ENCODE measurements around the gene ERVK3-1.

The ERVK3-1 gene

DNA sequence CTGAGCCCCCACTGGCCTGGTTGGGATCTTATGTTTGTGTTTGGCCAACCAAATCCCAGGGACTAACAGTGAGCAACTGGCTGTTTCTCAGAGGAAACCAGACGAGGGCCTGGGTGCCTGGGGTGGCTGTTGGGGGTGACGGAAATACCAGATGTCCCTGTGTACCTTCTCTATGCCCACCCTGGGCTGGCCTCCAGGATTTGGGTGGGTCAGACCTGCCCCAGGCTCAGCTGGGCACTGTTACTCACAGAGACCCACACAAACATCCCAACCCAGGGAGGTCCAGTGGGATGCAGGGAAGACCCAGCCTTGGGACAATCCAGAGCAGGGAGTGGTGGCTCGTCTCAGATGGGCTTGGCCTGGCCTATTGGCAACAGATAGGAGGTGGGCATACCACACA is 30.5 kb downstream of the ERVK3-1 start:
- H3K4me2 ChIP-seq (ENCODE audit: low read length) = no peak overlapping the region
- H2BK120ac ChIP-seq (ENCODE audit: insufficient read depth, low read length, poor library complexity) = no peak overlapping the region
- H3K79me2 ChIP-seq (ENCODE audit: control insufficient read depth, insufficient read depth, low read length, poor library complexity) = no peaks in the 10 kb centered on the region
- no CpG with 5 or more reads among the region's 3 CpGs for WGBS (ENCODE audit: extremely low coverage, insufficient coverage, insufficient read length)
- no peak overlapping the region for H3K9ac ChIP-seq (ENCODE audit: low read length)
- no peak overlapping the region for H2BK5ac ChIP-seq (ENCODE audit: low read depth, low read length, poor library complexity)
- H3K14ac ChIP-seq (ENCODE audit: low read length) = no peak overlapping the region
- no peak overlapping the region for H3K23ac ChIP-seq (ENCODE audit: low read length)
- H2AFZ ChIP-seq (ENCODE audit: insufficient read depth, low read length, poor library complexity) = no peak overlapping the region
- peaks cover 10% of the 10 kb centered on the region for H3K9me3 ChIP-seq (ENCODE audit: insufficient read depth, low read depth, low read length)
- no peaks in the 10 kb centered on the region for H3K27me3 ChIP-seq (ENCODE audit: insufficient read depth, low read length)
- H4K12ac ChIP-seq (ENCODE audit: low read depth, low read length) = no peak overlapping the region
- H3K79me1 ChIP-seq (ENCODE audit: low read length) = no peaks in the 10 kb centered on the region
- no peak overlapping the region for H3K27ac ChIP-seq (ENCODE audit: low read depth, low read length)
- no peak for DNase-seq
- H2BK12ac ChIP-seq (ENCODE audit: low read length) = no peak overlapping the region
- H3K36me3 ChIP-seq (ENCODE audit: control insufficient read depth in 1 of 2, insufficient read depth in 2 of 2, low read length in 2 of 2) = peaks cover 31 to 49% of the 10 kb centered on the region in 2 experiments
- no peak overlapping the region for H2AK5ac ChIP-seq (ENCODE audit: low read length)
- H4K8ac ChIP-seq (ENCODE audit: low read depth, low read length) = no peak overlapping the region
- no peak overlapping the region for H4K91ac ChIP-seq (ENCODE audit: low read depth, low read length)
- H3K4me1 ChIP-seq (ENCODE audit: control insufficient read depth in 1 of 2, insufficient read depth in 2 of 2, low read length in 2 of 2) = no peaks in the 10 kb centered on the region
- H3K18ac ChIP-seq (ENCODE audit: low read length) = no peak overlapping the region
- H3K4me3 ChIP-seq (ENCODE audit: low read depth, low read length) = no peak overlapping the region
- H3K4ac ChIP-seq (ENCODE audit: low read depth, low read length) = no peak overlapping the region

DNA sequence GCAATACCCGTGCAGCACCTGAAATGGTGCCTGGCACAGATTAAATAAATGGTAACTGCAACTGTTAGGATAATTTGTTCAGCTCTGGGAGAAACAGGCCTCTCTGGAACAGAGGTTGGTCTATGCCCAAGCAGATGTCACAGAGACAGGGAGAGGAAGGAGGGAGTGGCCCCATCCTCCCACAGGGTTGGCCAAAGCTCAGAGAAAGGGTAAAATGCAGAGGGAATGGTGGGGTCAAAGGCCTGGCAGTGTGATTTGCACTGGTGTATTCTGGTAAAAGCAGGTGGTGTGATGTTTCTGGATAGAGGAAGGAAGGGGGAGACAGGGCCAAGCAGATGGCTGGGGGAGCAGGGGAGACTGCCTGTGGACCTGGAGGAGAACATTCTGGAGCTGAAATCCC is 31.0 kb downstream of the ERVK3-1 start:
- Histone ChIP-seq H3K18ac (ENCODE audit: low read length) (no peak overlapping the region), H3K79me2 (ENCODE audit: control insufficient read depth, insufficient read depth, low read length, poor library complexity) (no peaks in the 10 kb centered on the region), H4K12ac (ENCODE audit: low read depth, low read length) (no peak overlapping the region), H3K4me2 (ENCODE audit: low read length) (no peak overlapping the region), H2BK12ac (ENCODE audit: low read length) (no peak overlapping the region), H2BK5ac (ENCODE audit: low read depth, low read length, poor library complexity) (no peak overlapping the region), H4K8ac (ENCODE audit: low read depth, low read length) (no peak overlapping the region), H3K9me3 (ENCODE audit: insufficient read depth, low read depth, low read length) (peaks cover 10% of the 10 kb centered on the region), H2BK120ac (ENCODE audit: insufficient read depth, low read length, poor library complexity) (no peak overlapping the region), H3K79me1 (ENCODE audit: low read length) (no peaks in the 10 kb centered on the region), H4K91ac (ENCODE audit: low read depth, low read length) (no peak overlapping the region), H3K14ac (ENCODE audit: low read length) (no peak overlapping the region), H3K4ac (ENCODE audit: low read depth, low read length) (no peak overlapping the region), H3K36me3 (ENCODE audit: control insufficient read depth in 1 of 2, insufficient read depth in 2 of 2, low read length in 2 of 2) (peaks cover 34 to 49% of the 10 kb centered on the region in 2 experiments), H3K4me3 (ENCODE audit: low read depth, low read length) (no peak overlapping the region), H3K27me3 (ENCODE audit: insufficient read depth, low read length) (no peaks in the 10 kb centered on the region), H3K27ac (ENCODE audit: low read depth, low read length) (no peak overlapping the region), H2AFZ (ENCODE audit: insufficient read depth, low read length, poor library complexity) (no peak overlapping the region), H3K4me1 (ENCODE audit: control insufficient read depth in 1 of 2, insufficient read depth in 2 of 2, low read length in 2 of 2) (no peaks in the 10 kb centered on the region), H3K9ac (ENCODE audit: low read length) (no peak overlapping the region), H2AK5ac (ENCODE audit: low read length) (no peak overlapping the region), H3K23ac (ENCODE audit: low read length) (no peak overlapping the region)
- WGBS (ENCODE audit: extremely low coverage, insufficient coverage, insufficient read length) = no CpG with 5 or more reads among the region's 1 CpG
- DNase-seq = no peak

DNA sequence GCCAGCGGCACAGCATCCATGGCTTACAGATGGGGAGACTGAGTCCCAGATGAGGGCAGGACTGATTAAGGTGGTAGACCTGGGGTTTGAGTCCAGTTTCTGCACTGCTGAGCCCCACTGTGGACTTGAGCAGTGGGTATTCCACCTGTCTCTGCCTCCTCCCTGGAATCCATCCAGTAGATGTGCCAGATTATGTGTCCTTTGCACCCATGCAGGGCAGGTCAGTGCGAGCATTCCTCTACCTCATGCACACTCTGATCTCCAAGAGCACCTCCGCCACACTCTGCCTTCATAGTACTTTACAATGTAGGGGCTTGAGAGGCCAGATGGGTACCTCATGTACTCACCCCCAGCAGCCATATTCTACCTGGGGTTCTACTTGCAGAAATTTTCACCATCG is 31.6 kb downstream of the ERVK3-1 start:
- no peak overlapping the region for H3K23ac ChIP-seq (ENCODE audit: low read length)
- no peak overlapping the region for H2AK5ac ChIP-seq (ENCODE audit: low read length)
- no peak overlapping the region for H3K27ac ChIP-seq (ENCODE audit: low read depth, low read length)
- peaks cover 12% of the 10 kb centered on the region for H3K9me3 ChIP-seq (ENCODE audit: insufficient read depth, low read depth, low read length)
- H3K4me3 ChIP-seq (ENCODE audit: low read depth, low read length) = no peak overlapping the region
- no peak overlapping the region for H4K8ac ChIP-seq (ENCODE audit: low read depth, low read length)
- no peaks in the 10 kb centered on the region for H3K79me2 ChIP-seq (ENCODE audit: control insufficient read depth, insufficient read depth, low read length, poor library complexity)
- H3K79me1 ChIP-seq (ENCODE audit: low read length) = no peaks in the 10 kb centered on the region
- no peak overlapping the region for H3K4ac ChIP-seq (ENCODE audit: low read depth, low read length)
- no peak overlapping the region for H3K4me2 ChIP-seq (ENCODE audit: low read length)
- no peaks in the 10 kb centered on the region for H3K27me3 ChIP-seq (ENCODE audit: insufficient read depth, low read length)
- no peak overlapping the region for H4K12ac ChIP-seq (ENCODE audit: low read depth, low read length)
- DNase-seq = no peak
- H2BK120ac ChIP-seq (ENCODE audit: insufficient read depth, low read length, poor library complexity) = no peak overlapping the region
- peaks cover 34 to 49% of the 10 kb centered on the region in 2 experiments for H3K36me3 ChIP-seq (ENCODE audit: control insufficient read depth in 1 of 2, insufficient read depth in 2 of 2, low read length in 2 of 2)
- H3K9ac ChIP-seq (ENCODE audit: low read length) = no peak overlapping the region
- no peak overlapping the region for H3K14ac ChIP-seq (ENCODE audit: low read length)
- WGBS (ENCODE audit: extremely low coverage, insufficient coverage, insufficient read length) = no CpG with 5 or more reads among the region's 4 CpGs
- H2BK12ac ChIP-seq (ENCODE audit: low read length) = no peak overlapping the region
- H2AFZ ChIP-seq (ENCODE audit: insufficient read depth, low read length, poor library complexity) = no peak overlapping the region
- H3K18ac ChIP-seq (ENCODE audit: low read length) = no peak overlapping the region
- H3K4me1 ChIP-seq (ENCODE audit: control insufficient read depth in 1 of 2, insufficient read depth in 2 of 2, low read length in 2 of 2) = no peaks in the 10 kb centered on the region
- no peak overlapping the region for H4K91ac ChIP-seq (ENCODE audit: low read depth, low read length)
- no peak overlapping the region for H2BK5ac ChIP-seq (ENCODE audit: low read depth, low read length, poor library complexity)

DNA sequence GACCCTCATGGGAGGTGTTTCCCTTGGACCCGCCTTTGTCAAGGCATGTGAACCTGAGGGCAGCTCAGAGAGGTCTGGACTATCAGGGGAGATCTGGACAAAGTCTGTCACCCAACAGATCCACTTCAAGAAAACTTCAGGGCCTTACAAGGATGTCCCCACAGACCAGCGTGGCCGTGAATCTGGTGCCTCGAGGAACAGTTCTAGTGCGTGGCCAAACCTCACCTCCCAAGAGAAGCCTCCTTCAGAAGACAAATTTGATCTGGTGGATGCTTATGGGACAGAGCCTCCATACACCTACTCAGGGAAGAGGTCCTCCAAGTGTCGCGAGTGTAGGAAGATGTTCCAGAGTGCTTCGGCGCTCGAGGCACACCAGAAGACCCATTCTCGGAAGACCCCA is 33.2 kb downstream of the ERVK3-1 start:
- no peak overlapping the region for H3K18ac ChIP-seq (ENCODE audit: low read length)
- no peak overlapping the region for H2BK5ac ChIP-seq (ENCODE audit: low read depth, low read length, poor library complexity)
- H3K14ac ChIP-seq (ENCODE audit: low read length) = no peak overlapping the region
- no peaks in the 10 kb centered on the region for H3K4me1 ChIP-seq (ENCODE audit: control insufficient read depth in 1 of 2, insufficient read depth in 2 of 2, low read length in 2 of 2)
- no peak overlapping the region for H4K8ac ChIP-seq (ENCODE audit: low read depth, low read length)
- no peak overlapping the region for H3K9ac ChIP-seq (ENCODE audit: low read length)
- no peak overlapping the region for H3K23ac ChIP-seq (ENCODE audit: low read length)
- H3K4me3 ChIP-seq (ENCODE audit: low read depth, low read length) = no peak overlapping the region
- H3K4me2 ChIP-seq (ENCODE audit: low read length) = no peak overlapping the region
- no peaks in the 10 kb centered on the region for H3K79me2 ChIP-seq (ENCODE audit: control insufficient read depth, insufficient read depth, low read length, poor library complexity)
- no peak overlapping the region for H2AK5ac ChIP-seq (ENCODE audit: low read length)
- H4K91ac ChIP-seq (ENCODE audit: low read depth, low read length) = no peak overlapping the region
- H3K36me3 ChIP-seq (ENCODE audit: control insufficient read depth in 1 of 2, insufficient read depth in 2 of 2, low read length in 2 of 2) = peaks cover 34 to 49% of the 10 kb centered on the region in 2 experiments
- H3K4ac ChIP-seq (ENCODE audit: low read depth, low read length) = no peak overlapping the region
- H2BK120ac ChIP-seq (ENCODE audit: insufficient read depth, low read length, poor library complexity) = no peak overlapping the region
- no peak overlapping the region for H3K27ac ChIP-seq (ENCODE audit: low read depth, low read length)
- H2BK12ac ChIP-seq (ENCODE audit: low read length) = no peak overlapping the region
- H4K12ac ChIP-seq (ENCODE audit: low read depth, low read length) = no peak overlapping the region
- H3K79me1 ChIP-seq (ENCODE audit: low read length) = no peaks in the 10 kb centered on the region
- H3K27me3 ChIP-seq (ENCODE audit: insufficient read depth, low read length) = no peaks in the 10 kb centered on the region
- H2AFZ ChIP-seq (ENCODE audit: insufficient read depth, low read length, poor library complexity) = no peak overlapping the region
- H3K9me3 ChIP-seq (ENCODE audit: insufficient read depth, low read depth, low read length) = peaks cover 12% of the 10 kb centered on the region
- WGBS (ENCODE audit: extremely low coverage, insufficient coverage, insufficient read length) = no CpG with 5 or more reads among the region's 11 CpGs
- no peak for DNase-seq
